SK-N-SH (cell line): Measurements from ENCODE around the gene EMX1. TPM values are rescaled to one million over a fixed set of nuclear protein-coding genes. Genes with fewer than 3 reads are reported as not detected.

Source experiments
- CTCF ChIA-PET: fragments of 300-600, 350-600 bp; formaldehyde crosslinking; extraction: SDS; loops from one replicate; lab custom pipeline; 2021; lab: Yijun Ruan, JAX
- POLR2A ChIA-PET: fragments of 350-600 bp; sonication (Branson Sonifier 250); formaldehyde crosslinking; extraction: SDS; loops from one replicate; lab custom pipeline; 2020; ENCODE audit warnings: antibody characterized with exemption, inconsistent platforms; lab: Yijun Ruan, JAX
- DNase-seq: peaks from one replicate; pipeline ENCODE4 v3.0.0; 2012
- H2AFZ ChIP-seq: fragments of 200-600 bp; sonication (generic); 2 replicates; pipeline ENCODE4 v1.8.1; 2016; ENCODE audit warnings: antibody characterized with exemption, mild to moderate bottlenecking, low read depth
- H3F3A ChIP-seq: fragments of 200-600 bp; sonication (generic); replicated peaks from 2 replicates; pipeline ENCODE3; 2016; ENCODE audit warnings: antibody characterized with exemption, mild to moderate bottlenecking; ENCODE audit not compliant: insufficient read depth
- H3K27ac ChIP-seq, 2 experiments: fragments of 200-500 bp in 1 of 2; fragments of 200-600 bp in 1 of 2; sonication (Bioruptor generic) in 1 of 2; sonication (generic), shearing (Covaris generic) in 1 of 2; 2 replicates each; pipeline versions ENCODE4 v1.5.1 to v1.6.1; 2014 to 2016; ENCODE audit warnings: low read depth in 2 of 2, inconsistent platforms in 1 of 2, low read length in 1 of 2, mild to moderate bottlenecking in 1 of 2, mixed read lengths in 1 of 2
- H3K27me3 ChIP-seq: fragments of 200-600 bp; sonication (generic), shearing (Covaris generic); 2 replicates; pipeline ENCODE4 v1.6.1; 2016; ENCODE audit warnings: mixed run types; ENCODE audit not compliant: insufficient read depth
- H3K36me3 ChIP-seq, 2 experiments: fragments of 200-500 bp in 1 of 2; fragments of 200-600 bp in 1 of 2; sonication (Bioruptor generic) in 1 of 2; sonication (generic) in 1 of 2; replicated peaks in 1 of 2; 2 replicates each; pipeline versions ENCODE3 to v1.5.1; 2014 to 2016; ENCODE audit warnings: low read length in 1 of 2, mild to moderate bottlenecking in 1 of 2; ENCODE audit not compliant: insufficient read depth in 2 of 2, control insufficient read depth in 1 of 2
- H3K4me1 ChIP-seq, 2 experiments: fragments of 200-500 bp in 1 of 2; fragments of 200-600 bp in 1 of 2; sonication (Bioruptor generic) in 1 of 2; sonication (generic), shearing (Covaris generic) in 1 of 2; 2 replicates each; pipeline versions ENCODE4 v1.5.1 to v1.6.1; 2014 to 2016; ENCODE audit warnings: low read depth in 1 of 2, low read length in 1 of 2, mixed run types in 1 of 2; ENCODE audit not compliant: insufficient read depth in 2 of 2, control insufficient read depth in 1 of 2
- H3K4me2 ChIP-seq: fragments of 200-600 bp; sonication (generic), shearing (Covaris generic); 2 replicates; pipeline ENCODE4 v1.6.1; 2017; ENCODE audit warnings: mixed run types
- H3K4me3 ChIP-seq, 2 experiments: fragments of 200-500 bp in 1 of 2; fragments of 200-600 bp in 1 of 2; sonication (Bioruptor generic) in 1 of 2; sonication (generic), shearing (Covaris generic) in 1 of 2; 2 replicates each; pipeline versions ENCODE4 v1.5.1 to v1.8.1; 2014 to 2016; ENCODE audit warnings: low read depth in 2 of 2, inconsistent platforms in 1 of 2, low read length in 1 of 2, mild to moderate bottlenecking in 1 of 2, mixed read lengths in 1 of 2, moderate library complexity in 1 of 2
- H3K79me2 ChIP-seq: fragments of 200-600 bp; sonication (generic); 2 replicates; pipeline ENCODE4 v1.8.1; 2017; ENCODE audit warnings: mild to moderate bottlenecking; ENCODE audit not compliant: insufficient read depth
- H3K9ac ChIP-seq: fragments of 200-600 bp; sonication (generic); 2 replicates; pipeline ENCODE4 v1.6.1; 2017; ENCODE audit warnings: mixed run types
- H3K9me2 ChIP-seq: fragments of 200-600 bp; sonication (generic); 2 replicates; pipeline ENCODE4 v1.6.1; 2017; ENCODE audit warnings: mixed run types
- H3K9me3 ChIP-seq: fragments of 200-600 bp; sonication (generic); 2 replicates; pipeline ENCODE4 v1.6.1; 2017; ENCODE audit warnings: mixed run types, mild to moderate bottlenecking, moderate library complexity
- H4K20me1 ChIP-seq: fragments of 200-600 bp; sonication (generic); 2 replicates; pipeline ENCODE4 v1.6.1; 2017; ENCODE audit warnings: mild to moderate bottlenecking, mixed run types; ENCODE audit not compliant: insufficient read depth
- CTCF ChIP-seq: fragments of 200-600 bp; sonication (generic); IDR thresholded peaks from 2 replicates; pipeline ENCODE4 v1.6.1; 2017; ENCODE audit warnings: antibody characterized with exemption, mild to moderate bottlenecking, moderate library complexity
- ELF1 ChIP-seq: IDR thresholded peaks from 2 replicates; pipeline ENCODE4 v1.4.0; 2012
- EP300 ChIP-seq, 2 experiments: IDR thresholded peaks; 2 replicates each; pipeline versions ENCODE4 v1.4.0 to v1.6.1; 2012; ENCODE audit warnings: borderline replicate concordance in 1 of 2, low read depth in 1 of 2, low read length in 1 of 2
- FOXJ3 ChIP-seq: sonication (generic); formaldehyde crosslinking; IDR thresholded peaks from 2 replicates; pipeline ENCODE4 v1.5.1; 2020; ENCODE audit warnings: mild to moderate bottlenecking, missing genetic modification reagents
- JUND ChIP-seq: IDR thresholded peaks from 2 replicates; pipeline ENCODE4 v1.4.0; 2012
- NFIC ChIP-seq: IDR thresholded peaks from 2 replicates; pipeline ENCODE4 v1.4.0; 2012; ENCODE audit warnings: borderline replicate concordance
- RFX5 ChIP-seq: IDR thresholded peaks from 2 replicates; pipeline ENCODE4 v1.6.1; 2012; ENCODE audit warnings: mild to moderate bottlenecking, improper control_type of control experiment, low read length
- SIN3A ChIP-seq: IDR thresholded peaks from 2 replicates; pipeline ENCODE4 v1.6.1; 2012; ENCODE audit warnings: low read depth, mild to moderate bottlenecking, low read length, moderate library complexity, borderline replicate concordance
- TEAD4 ChIP-seq: IDR thresholded peaks from 2 replicates; pipeline ENCODE4 v1.4.0; 2012; ENCODE audit warnings: mild to moderate bottlenecking, borderline replicate concordance; ENCODE audit not compliant: insufficient read depth
- YY1 ChIP-seq: IDR thresholded peaks from 2 replicates; pipeline ENCODE4 v1.4.0; 2012; ENCODE audit warnings: low read depth, mild to moderate bottlenecking
- ZBTB33 ChIP-seq: IDR thresholded peaks from 2 replicates; pipeline ENCODE4 v1.4.0; 2012; ENCODE audit warnings: low read depth, borderline replicate concordance
- WGBS: methylation state at CpG from one replicate; pipeline ENCODE4 v1.1.6; 2017; ENCODE audit warnings: low lambda C conversion rate; 5-methylcytosine and 5-hydroxymethylcytosine counted together
- polyA plus RNA-seq, 3 experiments: library from polyadenylated mRNA; depleted of rRNA; stranded (reverse); fragments of >200 nt; gene quantifications; 2 replicates each; pipeline ENCODE4 v1.2.3, GENCODE V29; 2012

Gene EMX1
- polyA plus RNA-seq, 1 of the 3 experiments (the other 2 are of a cell fraction) = not detected

- TF ChIP-seq ZBTB33 (no peak), EP300 (IDR thresholded peaks at IDR 0.05; ENCODE audit: borderline replicate concordance in 1 of 2, low read depth in 1 of 2, low read length in 1 of 2) (no peak), YY1 (no peak), CTCF (no peak), SIN3A (no peak), NFIC (no peak), JUND (no peak), TEAD4 (no peak)
- TF ChIP-seq, all 33 proteins: peak for 0
Observed at GRCh38 chr2:72972352-72973136, 55.2 kb downstream of the EMX1 start (continued).

GRCh38 chr2:72973137-72973535, 55.8 kb downstream of the EMX1 start:
- Histone ChIP-seq H3K27ac (no peak overlapping the region), H2AFZ (no peak overlapping the region), H3K79me2 (no peaks in the 10 kb centered on the region), H4K20me1 (no peaks in the 10 kb centered on the region), H3K4me2 (no peak overlapping the region), H3F3A (no peaks in the 10 kb centered on the region), H3K9me2 (no peaks in the 10 kb centered on the region), H3K36me3 (no peaks in the 10 kb centered on the region), H3K9me3 (no peaks in the 10 kb centered on the region), H3K4me3 (no peak overlapping the region; a peak in 1 of 4 replicates), H3K4me1 (peaks cover 0 to 15% of the 10 kb centered on the region in 2 experiments; a peak in 1 of 4 replicates), H3K9ac (no peak overlapping the region), H3K27me3 (no peaks in the 10 kb centered on the region)
- ChIA-PET CTCF (interaction anchor here (0.7 to 5.8 kb wide), 25 partner anchors 10 to 219 kb away, joined by 3 to 115 read pairs (median 7); partner anchors contain the start of genes EMX1 and SPR), POLR2A (no interaction called here)
- TF ChIP-seq ELF1 = no peak
- TF ChIP-seq FOXJ3 (CRISPR knock-in tag) = no peak
- TF ChIP-seq NFIC = no peak
- TF ChIP-seq RFX5 = no peak
- DNase-seq = no peak
- WGBS = 82% methylated on average over 8 of the region's 8 CpGs
